HG03025 (cell line): ENCODE data around the gene TYW1B.
"Not testable (repeated sequence)": the region's sequence is repeated elsewhere in the genome, so short reads cannot be mapped to it uniquely, and the experiment has no call there.

Source experiments
- ATAC-seq: cut with Tn5 transposase; IDR thresholded peaks from one replicate; pipeline ENCODE4 v1.9.1; 2021; ENCODE audit warnings: mild to moderate bottlenecking, moderate library complexity; ENCODE audit not compliant: unreplicated experiment, low FRiP score

Gene TYW1B

GRCh38 chr7:72766994-72767393, 61.0 kb downstream of the TYW1B start:
- not testable (repeated sequence) for ATAC-seq

- ATAC-seq: no peak
Observed at GRCh38 chr7:72760602-72761001, 67.4 kb downstream of the TYW1B start.

GRCh38 chr7:72754312-72754711, 73.7 kb downstream of the TYW1B start:
- ATAC-seq: no peak

- ATAC-seq: no peak
Observed at GRCh38 chr7:72753781-72754180, 74.2 kb downstream of the TYW1B start.

- ATAC-seq: not testable (repeated sequence)
Observed at GRCh38 chr7:72753229-72753628, 74.8 kb downstream of the TYW1B start.

GRCh38 chr7:72751978-72752377, 76.0 kb downstream of the TYW1B start:
- ATAC-seq: no peak

GRCh38 chr7:72751378-72751777, 76.6 kb downstream of the TYW1B start:
- no peak for ATAC-seq

GRCh38 chr7:72748649-72749048, 79.4 kb downstream of the TYW1B start:
- ATAC-seq: not testable (repeated sequence)

- not testable (repeated sequence) for ATAC-seq
Observed at GRCh38 chr7:72744244-72744926, 83.6 kb downstream of the TYW1B start.

- not testable (repeated sequence) for ATAC-seq
Observed at GRCh38 chr7:72743801-72744200, 84.2 kb downstream of the TYW1B start.

- ATAC-seq: not testable (repeated sequence)
Observed at GRCh38 chr7:72739716-72740115, 88.3 kb downstream of the TYW1B start.

- not testable (repeated sequence) for ATAC-seq
Observed at GRCh38 chr7:72735855-72736254, 92.1 kb downstream of the TYW1B start.

- not testable (repeated sequence) for ATAC-seq
Observed at GRCh38 chr7:72730815-72731214, 97.2 kb downstream of the TYW1B start.

GRCh38 chr7:72730384-72730783, 97.6 kb downstream of the TYW1B start:
- ATAC-seq: not testable (repeated sequence)

GRCh38 chr7:72729130-72729529, 98.9 kb downstream of the TYW1B start:
- ATAC-seq: not testable (repeated sequence)

GRCh38 chr7:72722694-72723093, 105.3 kb downstream of the TYW1B start:
- ATAC-seq: not testable (repeated sequence)

GRCh38 chr7:72720890-72721289, 107.1 kb downstream of the TYW1B start:
- not testable (repeated sequence) for ATAC-seq

GRCh38 chr7:72717252-72717774, 110.7 kb downstream of the TYW1B start:
- ATAC-seq: not testable (repeated sequence)

- not testable (repeated sequence) for ATAC-seq
Observed at GRCh38 chr7:72711927-72712326, 116.1 kb downstream of the TYW1B start.

GRCh38 chr7:72710983-72711382, 117.0 kb downstream of the TYW1B start:
- no peak for ATAC-seq

GRCh38 chr7:72709909-72710308, 118.1 kb downstream of the TYW1B start:
- no peak for ATAC-seq

GRCh38 chr7:72708371-72709050, 119.5 kb downstream of the TYW1B start:
- ATAC-seq: not testable (repeated sequence)
